GM08714 (cell line): ENCODE results near the gene ABHD16B.
"Not testable (repeated sequence)": the region's sequence is repeated elsewhere in the genome, so short reads cannot be mapped to it uniquely, and the experiment has no call there.

ENCODE experiments used
- H3K4me3 ChIP-seq: fragments of 200-500 bp; sonication (Bioruptor generic); 2 replicates; pipeline ENCODE4 v1.5.1; 2014; ENCODE audit warnings: mild to moderate bottlenecking, low read length, inconsistent platforms
- ZNF274 ChIP-seq: IDR thresholded peaks from 2 replicates; pipeline ENCODE4 v1.6.1; 2012; ENCODE audit warnings: mild to moderate bottlenecking, low read depth, low read length

ABHD16B gene

GRCh38 chr20:63843222-63843621 lies 18.1 kb upstream of the ABHD16B start:
- no peak for TF ChIP-seq ZNF274
- no peak overlapping the region for H3K4me3 ChIP-seq

DNA sequence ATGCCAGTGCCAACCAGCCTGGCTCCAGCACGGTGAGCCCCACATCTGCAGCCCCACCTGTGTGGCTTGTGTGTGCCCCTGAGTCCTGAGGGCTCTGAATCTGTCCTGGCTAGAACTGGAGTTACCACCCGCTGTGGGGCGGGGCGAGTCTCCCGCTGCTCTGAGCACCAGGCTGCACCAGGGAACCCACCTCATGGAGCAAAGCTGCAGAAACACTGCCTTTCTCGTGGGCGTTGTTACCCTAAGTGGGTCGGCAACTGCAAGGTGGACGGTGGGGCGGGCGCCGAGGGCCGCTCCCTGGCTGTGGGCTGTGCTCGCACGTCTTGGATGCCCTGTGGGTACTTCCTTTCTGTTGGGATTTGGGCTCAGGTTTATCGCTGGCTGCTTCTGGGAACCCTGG lies 17.5 kb upstream of the ABHD16B start:
- H3K4me3 ChIP-seq: no peak overlapping the region
- no peak for TF ChIP-seq ZNF274

GRCh38 chr20:63844511-63844991 lies 16.7 kb upstream of the ABHD16B start:
- no peak for TF ChIP-seq ZNF274
- H3K4me3 ChIP-seq: no peak overlapping the region

- H3K4me3 ChIP-seq: no peak overlapping the region
- no peak for TF ChIP-seq ZNF274
Measured at GRCh38 chr20:63846128-63846771, 15.0 kb upstream of the ABHD16B start.

DNA sequence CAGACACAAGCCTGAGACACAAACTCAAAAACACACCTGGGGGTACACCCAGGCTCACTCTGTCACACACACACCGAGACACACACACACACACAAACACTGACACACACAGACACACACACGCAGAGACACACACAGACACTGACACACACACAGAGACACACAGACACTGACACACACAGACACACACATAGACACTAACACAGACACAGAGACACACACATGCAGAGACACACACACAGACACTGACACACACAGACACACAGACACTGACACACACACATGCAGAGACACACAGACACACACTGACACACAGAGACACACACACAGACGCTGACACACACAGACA lies 14.4 kb upstream of the ABHD16B start:
- no peak for TF ChIP-seq ZNF274

GRCh38 chr20:63847237-63848002 lies 13.9 kb upstream of the ABHD16B start:
- H3K4me3 ChIP-seq: no peak overlapping the region
- TF ChIP-seq ZNF274: no peak

More for the DNA sequence above, 14.4 kb upstream of the ABHD16B start:
- H3K4me3 ChIP-seq: no peak overlapping the region

- no peak overlapping the region for H3K4me3 ChIP-seq
- TF ChIP-seq ZNF274: no peak
Measured at GRCh38 chr20:63848003-63848911, 13.0 kb upstream of the ABHD16B start.

GRCh38 chr20:63850689-63851547 lies 10.4 kb upstream of the ABHD16B start:
- TF ChIP-seq ZNF274: no peak
- no peak overlapping the region for H3K4me3 ChIP-seq

DNA sequence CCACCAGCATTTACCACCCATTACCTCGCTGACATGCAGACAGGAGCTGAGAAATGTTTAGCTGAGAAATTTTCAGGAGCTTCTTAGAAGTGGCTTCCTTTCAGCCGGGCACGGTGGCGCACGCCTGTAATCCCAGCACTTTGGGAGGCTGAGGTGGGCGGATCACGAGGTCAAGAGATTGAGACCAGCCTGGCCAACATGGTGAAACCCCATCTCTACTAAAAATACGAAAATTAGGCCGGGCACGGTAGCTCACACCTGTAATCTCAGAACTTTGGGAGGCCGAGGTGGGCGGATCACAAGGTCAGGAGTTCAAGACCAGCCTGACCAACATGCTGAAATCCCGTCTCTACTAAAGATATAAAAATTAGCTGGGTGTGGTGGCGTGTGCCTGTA lies 9.8 kb upstream of the ABHD16B start:
- H3K4me3 ChIP-seq: not testable (repeated sequence)

- not testable (repeated sequence) for H3K4me3 ChIP-seq
Measured at GRCh38 chr20:63853733-63854068, 7.6 kb upstream of the ABHD16B start.

- no peak for TF ChIP-seq ZNF274
- H3K4me3 ChIP-seq: no peak overlapping the region
Measured at GRCh38 chr20:63854069-63854765, 7.1 kb upstream of the ABHD16B start.

- TF ChIP-seq ZNF274: no peak
- no peak overlapping the region for H3K4me3 ChIP-seq
Measured at GRCh38 chr20:63854766-63855362, 6.4 kb upstream of the ABHD16B start.
